Neural crest cell (in vitro differentiated cells): Measurements from ENCODE around the gene SLC27A3. TPM values are rescaled to one million over a fixed set of nuclear protein-coding genes. Genes with fewer than 3 reads are reported as not detected.
A peak's percentile ranks its signal among the peaks of the same experiment; 100 is the strongest.

Experiments used
- DNase-seq: peaks from one replicate; pipeline ENCODE4 v3.0.0; 2021; ENCODE audit warnings: low read depth, mixed read lengths, low spot score
- H3K27ac Mint-ChIP-seq: one replicate; pipeline ENCODE4 v1.8.0; 2021; ENCODE audit warnings: mild to moderate bottlenecking, mixed read lengths; ENCODE audit not compliant: unreplicated experiment
- H3K27me3 Mint-ChIP-seq: 2 replicates; pipeline ENCODE4 v1.8.0; 2021; ENCODE audit warnings: low read depth, mild to moderate bottlenecking, mixed read lengths
- H3K36me3 Mint-ChIP-seq: 2 replicates; pipeline ENCODE4 v1.8.0; 2021; ENCODE audit warnings: low read depth, mild to moderate bottlenecking, mixed read lengths
- H3K4me1 Mint-ChIP-seq: 2 replicates; pipeline ENCODE4 v1.8.0; 2021; ENCODE audit warnings: mixed read lengths
- H3K4me3 Mint-ChIP-seq: one replicate; pipeline ENCODE4 v1.8.0; 2021; ENCODE audit warnings: mild to moderate bottlenecking, mixed read lengths
- H3K9me3 Mint-ChIP-seq: 2 replicates; pipeline ENCODE4 v1.8.0; 2021; ENCODE audit warnings: mixed read lengths
- CTCF ChIP-seq: fragments of 200-600 bp; sonication (generic); conservative IDR thresholded peaks from 2 replicates; pipeline ENCODE4 v1.5.0; 2021; ENCODE audit warnings: antibody characterized with exemption, mild to moderate bottlenecking
- long read RNA-seq: library from polyadenylated mRNA; unstranded; transcript quantifications from one replicate; pipeline ENCODE4 v2.0.0, GENCODE V29; 2020
- total RNA-seq: library from RNA; stranded (reverse); gene quantifications from 2 replicates; pipeline ENCODE4 v1.2.1, GENCODE V29; 2021

The SLC27A3 gene, protein sequence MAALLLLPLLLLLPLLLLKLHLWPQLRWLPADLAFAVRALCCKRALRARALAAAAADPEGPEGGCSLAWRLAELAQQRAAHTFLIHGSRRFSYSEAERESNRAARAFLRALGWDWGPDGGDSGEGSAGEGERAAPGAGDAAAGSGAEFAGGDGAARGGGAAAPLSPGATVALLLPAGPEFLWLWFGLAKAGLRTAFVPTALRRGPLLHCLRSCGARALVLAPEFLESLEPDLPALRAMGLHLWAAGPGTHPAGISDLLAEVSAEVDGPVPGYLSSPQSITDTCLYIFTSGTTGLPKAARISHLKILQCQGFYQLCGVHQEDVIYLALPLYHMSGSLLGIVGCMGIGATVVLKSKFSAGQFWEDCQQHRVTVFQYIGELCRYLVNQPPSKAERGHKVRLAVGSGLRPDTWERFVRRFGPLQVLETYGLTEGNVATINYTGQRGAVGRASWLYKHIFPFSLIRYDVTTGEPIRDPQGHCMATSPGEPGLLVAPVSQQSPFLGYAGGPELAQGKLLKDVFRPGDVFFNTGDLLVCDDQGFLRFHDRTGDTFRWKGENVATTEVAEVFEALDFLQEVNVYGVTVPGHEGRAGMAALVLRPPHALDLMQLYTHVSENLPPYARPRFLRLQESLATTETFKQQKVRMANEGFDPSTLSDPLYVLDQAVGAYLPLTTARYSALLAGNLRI
- 16.8 and 18.1 TPM in 2 replicates for total RNA-seq
- long read RNA-seq, partial matches to known transcripts = 2 of 3 reads
- long read RNA-seq, other reads (novel, unspliced or antisense) = 0 of 3 reads

DNA sequence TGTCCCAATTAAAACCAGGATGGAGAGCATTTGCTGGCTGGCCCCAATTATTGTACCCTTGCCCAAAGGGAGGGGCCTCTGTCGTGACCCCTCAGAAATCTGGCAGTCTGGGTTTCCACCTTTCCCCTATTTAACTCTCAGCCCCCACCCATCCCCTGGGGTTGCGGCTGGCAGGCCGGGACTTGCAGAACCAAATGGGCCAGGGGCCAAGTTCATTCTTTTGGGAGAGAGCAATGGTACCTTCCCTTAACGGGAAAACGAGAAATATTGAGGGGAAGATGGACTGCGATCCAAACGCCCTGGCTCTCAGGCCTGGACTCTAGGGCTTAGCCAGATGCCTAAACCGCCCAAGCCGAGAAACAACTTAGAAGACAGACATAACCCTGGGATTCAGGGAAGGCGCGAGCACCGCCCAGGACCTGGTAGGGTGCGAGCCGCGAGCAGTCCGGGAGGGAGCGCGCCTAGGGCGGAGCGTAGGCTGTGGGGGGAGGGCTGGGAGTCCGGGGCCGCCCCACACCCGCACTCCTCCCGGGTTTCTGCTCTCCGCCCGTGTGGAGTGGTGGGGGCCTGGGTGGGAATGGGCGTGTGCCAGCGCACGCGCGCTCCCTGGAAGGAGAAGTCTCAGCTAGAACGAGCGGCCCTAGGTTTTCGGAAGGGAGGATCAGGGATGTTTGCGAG is at the start of gene SLC27A3:
Gene SLC27A3 (plus strand): TSS at position 628 of the 678 bp plus-strand sequence. CDS start 91 bp downstream, outside the sequence.
- TF ChIP-seq CTCF = no peak
- no peak for DNase-seq
- H3K4me3 Mint-ChIP-seq = peak within 1 kb of the TSS; percentile 85
- H3K36me3 Mint-ChIP-seq = no peaks in the 10 kb centered on the region
- H3K27me3 Mint-ChIP-seq = peaks cover 11% of the 10 kb centered on the region
- no peak within 1 kb of the TSS for H3K27ac Mint-ChIP-seq
- H3K9me3 Mint-ChIP-seq = no peaks in the 10 kb centered on the region
- H3K4me1 Mint-ChIP-seq = peaks cover 17% of the 10 kb centered on the region

- H3K27me3 Mint-ChIP-seq = no peaks in the 10 kb centered on the region
- peaks cover 5% of the 10 kb centered on the region for H3K36me3 Mint-ChIP-seq
- peak; percentile 98 for DNase-seq
- no peaks in the 10 kb centered on the region for H3K9me3 Mint-ChIP-seq
- H3K27ac Mint-ChIP-seq = peak within 1 kb of the TSS; percentile 98
- H3K4me1 Mint-ChIP-seq = peaks cover 32% of the 10 kb centered on the region
- peak within 1 kb of the TSS; percentile 90 for H3K4me3 Mint-ChIP-seq
- TF ChIP-seq CTCF = no peak
Observed at GRCh38 chr1:153727463-153728304, 47.5 kb upstream of the SLC27A3 start, which contains the start of gene INTS3. INTS3 (plus strand) TSS chr1:153728050; CDS start chr1:153728635, 585 bp downstream.

- DNase-seq = peak; percentile 26
- Mint-ChIP-seq H3K9me3 (no peaks in the 10 kb centered on the region), H3K36me3 (peaks cover 5% of the 10 kb centered on the region), H3K4me3 (peak overlapping the region; percentile 90), H3K27ac (peak overlapping the region; percentile 98), H3K4me1 (peaks cover 32% of the 10 kb centered on the region), H3K27me3 (no peaks in the 10 kb centered on the region)
- no peak for TF ChIP-seq CTCF
Observed at GRCh38 chr1:153728305-153729066, 46.7 kb upstream of the SLC27A3 start.

DNA sequence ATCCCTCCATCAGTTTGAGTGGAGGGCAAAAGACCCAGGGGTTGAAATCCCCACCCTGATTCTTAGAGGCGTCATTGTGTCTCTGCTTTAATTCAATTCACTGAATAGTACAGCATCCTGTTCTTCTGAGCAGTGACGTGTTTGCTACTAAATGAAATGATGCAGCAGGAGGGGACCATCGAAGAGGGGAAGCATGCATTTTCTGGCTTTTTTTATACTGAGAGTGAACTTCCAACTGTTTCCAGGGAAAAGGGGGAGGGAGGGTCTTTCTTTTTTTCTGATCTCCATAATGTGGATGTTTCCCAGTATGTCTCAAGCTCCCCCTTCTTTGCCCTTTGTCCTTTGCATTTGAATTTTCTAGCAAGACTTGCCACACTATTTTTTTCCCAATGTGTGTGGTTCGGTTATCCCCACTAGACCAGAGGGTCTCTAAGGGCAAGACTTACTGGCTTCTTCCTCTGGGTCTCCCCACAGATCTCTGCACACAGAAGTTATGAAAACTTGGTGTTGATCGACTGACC is 44.7 kb upstream of the SLC27A3 start:
- Mint-ChIP-seq H3K36me3 (peaks cover 5% of the 10 kb centered on the region), H3K4me1 (peaks cover 50% of the 10 kb centered on the region), H3K4me3 (peak overlapping the region; percentile 87), H3K27me3 (no peaks in the 10 kb centered on the region), H3K27ac (peak overlapping the region; percentile 60), H3K9me3 (no peaks in the 10 kb centered on the region)
- no peak for TF ChIP-seq CTCF
- DNase-seq = no peak
